Measurements from ENCODE around the gene PLEKHA6.

Gene PLEKHA6

DNA sequence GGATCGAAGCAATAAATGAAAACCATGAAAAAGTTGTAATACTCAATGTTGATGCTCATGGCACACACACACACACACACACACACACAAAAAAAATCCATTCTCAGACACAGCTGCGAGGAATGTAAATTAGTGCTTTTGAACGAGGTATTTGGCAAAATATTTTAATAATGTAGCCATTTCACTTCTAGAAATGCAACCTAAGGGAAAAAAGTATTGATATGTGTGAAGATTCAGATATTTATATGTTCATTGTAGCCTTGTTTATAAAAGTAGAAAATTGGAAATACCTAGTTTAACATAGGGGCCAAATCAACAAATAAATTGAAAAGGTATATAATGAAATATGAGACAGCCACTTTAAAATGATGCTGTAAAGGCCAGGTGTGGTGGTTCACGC is 3.8 kb downstream of the PLEKHA6 start:
- Mint-ChIP-seq H3K27ac (no peak overlapping the region), H3K4me3 (no peak overlapping the region), H3K27me3 (peaks cover 38% of the 10 kb centered on the region), H3K9me3 (no peaks in the 10 kb centered on the region), H3K36me3 (ENCODE audit: low read depth) (no peaks in the 10 kb centered on the region), H3K4me1 (ENCODE audit: low read depth) (peaks cover 8% of the 10 kb centered on the region)
- intact Hi-C loops (cut with micrococcal nuclease), result no loop called here

- Mint-ChIP-seq H3K36me3 (ENCODE audit: low read depth) (no peaks in the 10 kb centered on the region), H3K9me3 (no peaks in the 10 kb centered on the region), H3K27ac (no peak overlapping the region), H3K4me3 (no peak overlapping the region), H3K27me3 (peaks cover 39% of the 10 kb centered on the region), H3K4me1 (ENCODE audit: low read depth) (peaks cover 8% of the 10 kb centered on the region)
- intact Hi-C loops (cut with micrococcal nuclease), result no loop called here
Measured at GRCh38 chr1:204354579-204354978, 5.2 kb downstream of the PLEKHA6 start.

DNA sequence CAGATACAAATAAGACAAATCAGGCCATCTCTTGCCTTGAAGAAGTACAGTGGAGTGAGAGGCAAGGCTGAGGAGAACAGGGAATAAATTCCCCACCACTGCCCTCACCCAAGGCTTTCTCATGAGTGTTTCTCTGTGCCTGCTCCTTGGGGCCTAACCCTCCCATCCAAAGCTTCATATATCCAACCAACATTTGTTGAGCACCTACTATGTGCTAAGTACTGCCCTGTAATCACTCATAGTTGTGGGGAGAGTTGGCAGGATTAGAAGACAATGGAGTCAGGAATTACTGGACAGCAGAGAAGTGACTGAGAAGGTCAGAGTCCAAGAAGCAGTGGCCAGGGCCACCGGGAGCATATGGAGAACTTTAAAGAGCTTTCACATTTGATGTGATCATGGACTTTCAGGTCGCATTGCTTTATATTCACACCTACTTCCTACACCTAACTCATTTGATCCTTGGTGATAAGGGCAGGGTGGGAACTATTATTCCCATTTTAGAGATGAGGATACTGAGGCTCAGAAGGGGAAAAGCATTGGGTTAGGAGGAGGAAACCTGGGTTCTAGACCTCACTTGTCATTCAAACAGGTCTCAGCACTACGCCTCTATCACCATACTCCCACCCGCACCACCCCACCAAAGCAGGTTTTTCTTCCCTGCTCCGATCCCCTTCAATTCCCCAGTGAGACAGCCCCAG is 6.4 kb downstream of the PLEKHA6 start:
- peaks cover 26% of the 10 kb centered on the region for H3K27me3 Mint-ChIP-seq
- H3K36me3 Mint-ChIP-seq (ENCODE audit: low read depth), result no peaks in the 10 kb centered on the region
- H3K27ac Mint-ChIP-seq, result no peak overlapping the region
- peaks cover 8% of the 10 kb centered on the region for H3K4me1 Mint-ChIP-seq (ENCODE audit: low read depth)
- intact Hi-C loops (cut with micrococcal nuclease), result no loop called here
- no peak overlapping the region for H3K4me3 Mint-ChIP-seq
- no peaks in the 10 kb centered on the region for H3K9me3 Mint-ChIP-seq

- H3K36me3 Mint-ChIP-seq (ENCODE audit: low read depth), result no peaks in the 10 kb centered on the region
- no peak overlapping the region for H3K4me3 Mint-ChIP-seq
- intact Hi-C loops (cut with micrococcal nuclease), result no loop called here
- no peaks in the 10 kb centered on the region for H3K4me1 Mint-ChIP-seq (ENCODE audit: low read depth)
- H3K9me3 Mint-ChIP-seq, result no peaks in the 10 kb centered on the region
- peaks cover 15% of the 10 kb centered on the region for H3K27me3 Mint-ChIP-seq
- no peak overlapping the region for H3K27ac Mint-ChIP-seq
Measured at GRCh38 chr1:204350857-204351573, 8.7 kb downstream of the PLEKHA6 start.

DNA sequence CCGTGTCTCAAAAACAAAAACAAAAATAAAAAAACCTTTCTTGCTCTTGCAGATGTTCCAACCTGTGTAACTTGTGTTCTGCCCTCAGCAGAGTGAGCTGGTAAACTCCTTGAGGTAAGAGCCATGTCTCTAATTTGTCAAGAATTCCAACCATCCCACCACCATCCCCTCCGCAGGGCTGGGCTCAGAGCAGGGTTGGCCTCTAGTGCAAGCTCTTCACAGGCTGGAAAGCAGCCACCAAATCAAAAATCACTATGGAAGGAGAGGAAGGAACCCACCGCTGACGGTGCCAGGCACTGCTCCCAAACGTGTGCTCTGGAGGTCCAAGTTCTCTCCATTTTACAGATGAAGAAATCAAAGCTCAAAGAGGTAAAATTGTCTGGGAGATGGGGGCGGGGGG is 9.4 kb downstream of the PLEKHA6 start:
- Mint-ChIP-seq H3K27ac (no peak overlapping the region), H3K4me1 (ENCODE audit: low read depth) (no peaks in the 10 kb centered on the region), H3K4me3 (no peak overlapping the region), H3K27me3 (peaks cover 15% of the 10 kb centered on the region), H3K9me3 (no peaks in the 10 kb centered on the region), H3K36me3 (ENCODE audit: low read depth) (no peaks in the 10 kb centered on the region)
- intact Hi-C loops (cut with micrococcal nuclease), result no loop called here

- H3K4me3 Mint-ChIP-seq, result no peak overlapping the region
Measured at GRCh38 chr1:204349602-204350001, 10.1 kb downstream of the PLEKHA6 start.

DNA sequence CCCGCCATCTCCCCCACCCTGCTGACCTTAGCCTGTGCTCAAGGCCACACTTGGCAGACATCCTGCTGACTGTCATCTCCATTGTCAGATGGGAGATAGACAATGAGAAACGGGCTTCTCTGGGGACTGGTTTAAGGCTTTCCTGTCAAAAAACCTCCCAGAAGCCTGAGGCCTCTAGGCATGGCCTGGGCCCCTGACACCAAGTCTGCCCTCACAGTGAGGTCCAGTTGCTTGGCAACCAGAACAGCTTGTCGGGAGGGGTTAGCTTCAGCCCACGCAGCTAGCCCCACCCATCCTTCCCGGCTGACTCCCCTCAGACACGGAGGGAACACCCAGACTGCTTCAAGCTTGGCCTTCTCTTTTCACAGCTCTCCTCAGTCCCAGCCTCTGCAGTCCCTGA is 11.0 kb downstream of the PLEKHA6 start:
- H3K27me3 Mint-ChIP-seq, result peaks cover 15% of the 10 kb centered on the region
- intact Hi-C loops (cut with micrococcal nuclease), result no loop called here
- H3K27ac Mint-ChIP-seq, result no peak overlapping the region
- no peaks in the 10 kb centered on the region for H3K9me3 Mint-ChIP-seq
- H3K36me3 Mint-ChIP-seq (ENCODE audit: low read depth), result no peaks in the 10 kb centered on the region
- no peaks in the 10 kb centered on the region for H3K4me1 Mint-ChIP-seq (ENCODE audit: low read depth)
- no peak overlapping the region for H3K4me3 Mint-ChIP-seq

More at GRCh38 chr1:204349602-204350001, 10.1 kb downstream of the PLEKHA6 start:
- Mint-ChIP-seq H3K4me1 (ENCODE audit: low read depth) (no peaks in the 10 kb centered on the region), H3K27me3 (peaks cover 15% of the 10 kb centered on the region), H3K9me3 (no peaks in the 10 kb centered on the region), H3K27ac (no peak overlapping the region), H3K36me3 (ENCODE audit: low read depth) (no peaks in the 10 kb centered on the region)
- intact Hi-C loops (cut with micrococcal nuclease), result no loop called here

GRCh38 chr1:204348242-204348641 is 11.5 kb downstream of the PLEKHA6 start:
- Mint-ChIP-seq H3K27ac (no peak overlapping the region), H3K27me3 (peaks cover 15% of the 10 kb centered on the region), H3K4me1 (ENCODE audit: low read depth) (no peaks in the 10 kb centered on the region), H3K4me3 (no peak overlapping the region), H3K9me3 (no peaks in the 10 kb centered on the region), H3K36me3 (ENCODE audit: low read depth) (no peaks in the 10 kb centered on the region)
- intact Hi-C loops (cut with micrococcal nuclease), result no loop called here

DNA sequence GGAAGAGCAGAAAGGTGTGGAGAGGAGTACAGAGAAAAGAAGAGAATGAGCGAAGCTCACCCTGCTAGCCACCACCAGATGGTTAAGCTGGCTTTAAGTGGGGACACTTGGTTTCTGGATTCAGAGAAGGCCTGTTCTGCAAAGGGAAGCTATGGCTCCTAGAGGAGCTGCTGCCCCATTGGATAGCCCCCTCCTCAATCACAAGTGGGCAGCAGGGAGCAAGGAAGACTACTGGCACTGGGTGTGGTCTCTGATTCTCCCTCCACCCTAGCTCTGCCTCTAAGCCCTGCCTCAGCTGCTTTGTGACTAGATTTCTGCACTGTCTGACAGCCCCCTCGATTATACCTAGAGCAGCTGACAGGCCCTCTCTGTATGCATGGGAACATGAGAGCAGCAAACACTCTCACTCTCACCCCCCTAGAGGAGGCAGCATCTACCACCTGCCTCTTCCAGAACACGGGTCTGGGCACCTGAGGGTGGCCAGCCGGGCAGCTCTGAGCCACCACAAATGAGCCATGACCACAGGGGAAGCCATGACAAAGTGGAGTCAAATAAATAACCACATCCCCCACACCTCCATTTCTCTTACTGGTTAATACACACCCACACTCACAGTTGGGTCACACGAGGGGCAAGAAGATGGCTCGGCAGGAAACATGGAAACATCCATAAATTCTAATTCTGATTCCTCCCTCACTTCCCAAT is 13.6 kb downstream of the PLEKHA6 start:
- Mint-ChIP-seq H3K36me3 (ENCODE audit: low read depth) (no peaks in the 10 kb centered on the region), H3K27ac (no peak overlapping the region), H3K4me1 (ENCODE audit: low read depth) (no peaks in the 10 kb centered on the region), H3K9me3 (no peaks in the 10 kb centered on the region), H3K4me3 (no peak overlapping the region), H3K27me3 (peaks cover 10% of the 10 kb centered on the region)
- intact Hi-C loops (cut with micrococcal nuclease), result no loop called here

DNA sequence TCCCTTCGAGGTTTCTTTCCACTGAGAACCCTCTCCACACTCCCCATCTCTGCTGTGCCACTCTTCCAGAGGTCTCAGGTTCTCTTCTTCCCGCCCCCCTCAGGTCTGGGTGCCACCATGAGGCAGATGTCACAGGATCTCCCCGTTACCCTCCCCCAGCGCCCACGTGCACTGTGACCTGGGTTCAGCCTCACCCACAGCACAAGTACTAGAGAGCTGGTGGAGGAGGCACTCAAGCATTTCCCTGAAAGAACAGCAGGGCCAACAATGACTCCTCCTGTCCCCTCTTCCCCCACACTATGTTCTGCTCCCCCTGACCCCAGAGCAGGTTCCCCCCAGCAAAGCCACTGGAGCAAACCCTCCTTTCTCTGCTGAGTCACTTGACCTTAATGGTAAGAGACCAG is 14.3 kb downstream of the PLEKHA6 start:
- Mint-ChIP-seq H3K36me3 (ENCODE audit: low read depth) (no peaks in the 10 kb centered on the region), H3K27ac (no peak overlapping the region), H3K27me3 (peaks cover 5% of the 10 kb centered on the region), H3K4me3 (no peak overlapping the region), H3K4me1 (ENCODE audit: low read depth) (no peaks in the 10 kb centered on the region), H3K9me3 (no peaks in the 10 kb centered on the region)
- intact Hi-C loops (cut with micrococcal nuclease), result no loop called here

- H3K4me1 Mint-ChIP-seq (ENCODE audit: low read depth), result no peaks in the 10 kb centered on the region
- no peaks in the 10 kb centered on the region for H3K9me3 Mint-ChIP-seq
- H3K27me3 Mint-ChIP-seq, result no peaks in the 10 kb centered on the region
- H3K27ac Mint-ChIP-seq, result no peak overlapping the region
- no peaks in the 10 kb centered on the region for H3K36me3 Mint-ChIP-seq (ENCODE audit: low read depth)
- no peak overlapping the region for H3K4me3 Mint-ChIP-seq
- intact Hi-C loops (cut with micrococcal nuclease), result no loop called here
Measured at GRCh38 chr1:204344665-204345355, 14.9 kb downstream of the PLEKHA6 start.

- H3K4me3 Mint-ChIP-seq, result no peak overlapping the region
- intact Hi-C loops (cut with micrococcal nuclease), result no loop called here
- no peak overlapping the region for H3K27ac Mint-ChIP-seq
- H3K9me3 Mint-ChIP-seq, result no peaks in the 10 kb centered on the region
- H3K27me3 Mint-ChIP-seq, result no peaks in the 10 kb centered on the region
- no peaks in the 10 kb centered on the region for H3K36me3 Mint-ChIP-seq (ENCODE audit: low read depth)
- no peaks in the 10 kb centered on the region for H3K4me1 Mint-ChIP-seq (ENCODE audit: low read depth)
Measured at GRCh38 chr1:204343802-204344201, 15.9 kb downstream of the PLEKHA6 start.

GRCh38 chr1:204343247-204343646 is 16.5 kb downstream of the PLEKHA6 start:
- Mint-ChIP-seq H3K4me1 (ENCODE audit: low read depth) (peaks cover 5% of the 10 kb centered on the region), H3K27ac (no peak overlapping the region), H3K4me3 (no peak overlapping the region), H3K9me3 (no peaks in the 10 kb centered on the region), H3K27me3 (peaks cover 3% of the 10 kb centered on the region), H3K36me3 (ENCODE audit: low read depth) (no peaks in the 10 kb centered on the region)
- intact Hi-C loops (cut with micrococcal nuclease), result no loop called here

GRCh38 chr1:204342310-204342709 is 17.4 kb downstream of the PLEKHA6 start:
- no peak overlapping the region for H3K4me3 Mint-ChIP-seq
- intact Hi-C loops (cut with micrococcal nuclease), result no loop called here
- peaks cover 6% of the 10 kb centered on the region for H3K4me1 Mint-ChIP-seq (ENCODE audit: low read depth)
- no peaks in the 10 kb centered on the region for H3K9me3 Mint-ChIP-seq
- no peak overlapping the region for H3K27ac Mint-ChIP-seq
- H3K27me3 Mint-ChIP-seq, result peaks cover 3% of the 10 kb centered on the region
- no peaks in the 10 kb centered on the region for H3K36me3 Mint-ChIP-seq (ENCODE audit: low read depth)
